Gastroesophageal sphincter (tissue), 4 donors: ENCODE data around the gene ATP2A3. TPM values are rescaled to one million over a fixed set of nuclear protein-coding genes. Genes with fewer than 3 reads are reported as not detected.

Experiments used
- ATAC-seq: fragments of 150-250 bp; one replicate; pipeline ENCODE4 v1.9.1; 2016; ENCODE audit warnings: mild to moderate bottlenecking, moderate library complexity
- H3K27ac ChIP-seq, 4 donors: fragments of 200-600 bp; sonication (generic) in 3 of 4; 1 replicate in 3 of 4; 2 replicates in 1 of 4; pipeline ENCODE4 v1.5.1; 2016 to 2019
- H3K27me3 ChIP-seq: fragments of 200-600 bp; sonication (generic); one replicate; pipeline ENCODE4 v1.5.1; 2019
- H3K36me3 ChIP-seq, 2 donors: fragments of 200-600 bp; sonication (generic); one replicate each; pipeline ENCODE4 v1.5.1; 2019; ENCODE audit warnings: control low read depth in 1 of 2
- H3K4me1 ChIP-seq, 3 donors: fragments of 200-600 bp; sonication (generic); 1 replicate in 2 of 3; 2 replicates in 1 of 3; pipeline ENCODE4 v1.5.1; 2016 to 2019; ENCODE audit warnings: control low read depth in 2 of 3
- H3K4me3 ChIP-seq, 2 donors: fragments of 200-600 bp; sonication (generic); one replicate each; pipeline ENCODE4 v1.5.1; 2019; ENCODE audit warnings: mild to moderate bottlenecking in 1 of 2, moderate library complexity in 1 of 2
- H3K9me3 ChIP-seq, 3 donors: fragments of 200-600 bp; sonication (generic); one replicate each; pipeline ENCODE4 v1.5.1; 2017 to 2019; ENCODE audit warnings: control low read depth in 2 of 3
- CTCF ChIP-seq, 4 experiments: fragments of 200-600 bp in 2 of 4; fragments of 450-650 bp in 2 of 4; sonication (generic) in 1 of 4; IDR thresholded peaks; one replicate each; pipeline ENCODE4 v1.5.1; 2017 to 2019; ENCODE audit warnings: antibody characterized with exemption in 4 of 4, mild to moderate bottlenecking in 2 of 4, moderate library complexity in 2 of 4
- EP300 ChIP-seq: sonication (generic); formaldehyde crosslinking; IDR thresholded peaks from one replicate; pipeline ENCODE4 v1.6.1; 2017; ENCODE audit warnings: antibody characterized with exemption, mild to moderate bottlenecking
- POLR2A ChIP-seq, 2 donors: fragments of 450-650 bp; IDR thresholded peaks; one replicate each; pipeline ENCODE4 v1.6.1; 2017; ENCODE audit warnings: antibody characterized with exemption in 2 of 2, mild to moderate bottlenecking in 2 of 2, moderate library complexity in 1 of 2
- POLR2AphosphoS5 ChIP-seq: sonication (generic); formaldehyde crosslinking; IDR thresholded peaks from one replicate; pipeline ENCODE4 v1.6.1; 2017; ENCODE audit warnings: antibody characterized with exemption
- WGBS, 2 donors: methylation state at CpG; one replicate each; pipeline ENCODE4 v1.1.5; 2018; ENCODE audit warnings: low coverage in 1 of 2; 5-methylcytosine and 5-hydroxymethylcytosine counted together
- total RNA-seq, 4 donors: library from RNA; depleted of rRNA; stranded (reverse); fragments of >200 nt; gene quantifications; one replicate each; pipeline ENCODE4 v1.1.0, GENCODE V29; 2016

Gene ATP2A3
- total RNA-seq, 4 donors from 2014 or later = 5.9 to 35.9 (median 18.1) TPM

- no peaks in the 10 kb centered on the region for H3K9me3 ChIP-seq
- ATAC-seq = no peak
- H3K4me3 ChIP-seq = peak overlapping the region in 1 of 2 donors; percentile 60
- peak overlapping the region in 2 of 4 donors; percentile 68 for H3K27ac ChIP-seq
- H3K4me1 ChIP-seq = peaks cover 0 to 68% (median 6%) of the 10 kb centered on the region in 3 donors
- TF ChIP-seq POLR2A (IDR thresholded peaks at IDR 0.05) (no peak), CTCF (IDR thresholded peaks at IDR 0.05) (no peak), EP300 (no peak)
- no peaks in the 10 kb centered on the region for H3K36me3 ChIP-seq
- H3K27me3 ChIP-seq = peaks cover 47% of the 10 kb centered on the region
Measured at GRCh38 chr17:3962965-3963236, 1.3 kb downstream of the ATP2A3 start.

GRCh38 chr17:3962217-3962964, 1.8 kb downstream of the ATP2A3 start:
- Histone ChIP-seq H3K9me3 (no peaks in the 10 kb centered on the region), H3K4me3 (peak overlapping the region in 1 of 2 donors; percentile 60), H3K27ac (peak overlapping the region in 2 of 4 donors; percentile 68), H3K36me3 (no peaks in the 10 kb centered on the region), H3K27me3 (peaks cover 47% of the 10 kb centered on the region), H3K4me1 (peaks cover 0 to 68% (median 6%) of the 10 kb centered on the region in 3 donors)
- TF ChIP-seq POLR2AphosphoS5 (no peak), CTCF (IDR thresholded peaks at IDR 0.05) (no peak)
- ATAC-seq = no peak
- 44 to 73% methylated on average over 2 to 5 of the region's 11 CpGs for WGBS, 2 donors

GRCh38 chr17:3961564-3962047, 2.6 kb downstream of the ATP2A3 start:
- ATAC-seq = no peak
- TF ChIP-seq POLR2A (IDR thresholded peaks at IDR 0.05) (no peak), EP300 (no peak), POLR2AphosphoS5 (no peak), CTCF (IDR thresholded peaks at IDR 0.05) (no peak)
- WGBS, 2 donors = 17 to 50% methylated on average over 1 to 2 of the region's 5 CpGs
- peak overlapping the region in 1 of 2 donors; percentile 60 for H3K4me3 ChIP-seq
- H3K4me1 ChIP-seq = peaks cover 0 to 68% (median 6%) of the 10 kb centered on the region in 3 donors
- no peaks in the 10 kb centered on the region for H3K36me3 ChIP-seq
- no peaks in the 10 kb centered on the region for H3K9me3 ChIP-seq
- peak overlapping the region in 1 of 4 donors; percentile 26 for H3K27ac ChIP-seq
- peaks cover 47% of the 10 kb centered on the region for H3K27me3 ChIP-seq

- no peak for ATAC-seq
- 56 to 58% methylated on average over 8 to 12 of the region's 14 CpGs for WGBS, 2 donors
- Histone ChIP-seq H3K4me1 (peaks cover 0 to 71% (median 6%) of the 10 kb centered on the region in 3 donors), H3K27ac (peak overlapping the region in 3 of 4 donors; percentile 26 to 47 (median 43)), H3K4me3 (peak overlapping the region in 1 of 2 donors; percentile 14), H3K27me3 (peaks cover 47% of the 10 kb centered on the region), H3K9me3 (no peaks in the 10 kb centered on the region), H3K36me3 (no peaks in the 10 kb centered on the region)
- TF ChIP-seq POLR2AphosphoS5 (no peak), CTCF (IDR thresholded peaks at IDR 0.05) (no peak), POLR2A (IDR thresholded peaks at IDR 0.05) (no peak), EP300 (no peak)
Measured at GRCh38 chr17:3960764-3961163, 3.5 kb downstream of the ATP2A3 start.
